Subcutaneous abdominal adipose tissue (tissue), 5 donors: Measurements from ENCODE around the gene SPECC1L.
A peak's percentile ranks its signal among the peaks of the same experiment; 100 is the strongest.

ENCODE experiments used
- H3K27ac ChIP-seq: one replicate; pipeline ENCODE4 v1.7.0; 2013; ENCODE audit warnings: low read depth, mild to moderate bottlenecking, inconsistent platforms, low read length, moderate library complexity
- H3K27me3 ChIP-seq, 5 donors: one replicate each; pipeline ENCODE4 v1.7.0; 2013; ENCODE audit warnings: low read length in 5 of 5, inconsistent platforms in 1 of 5; ENCODE audit not compliant: control insufficient read depth in 5 of 5, insufficient read depth in 4 of 5
- H3K36me3 ChIP-seq, 5 donors: one replicate each; pipeline ENCODE4 v1.7.0; 2013; ENCODE audit warnings: low read length in 5 of 5; ENCODE audit not compliant: control insufficient read depth in 5 of 5, insufficient read depth in 5 of 5
- H3K4me1 ChIP-seq, 5 donors: one replicate each; pipeline ENCODE4 v1.7.0; 2013; ENCODE audit warnings: low read length in 5 of 5, mild to moderate bottlenecking in 3 of 5, moderate library complexity in 1 of 5; ENCODE audit not compliant: control insufficient read depth in 5 of 5, insufficient read depth in 5 of 5
- H3K4me3 ChIP-seq, 5 donors: one replicate each; pipeline ENCODE4 v1.7.0; 2013; ENCODE audit warnings: low read length in 5 of 5, low read depth in 1 of 5
- H3K9ac ChIP-seq, 5 donors: one replicate each; pipeline ENCODE4 v1.7.0; 2013; ENCODE audit warnings: low read length in 5 of 5, mild to moderate bottlenecking in 4 of 5, moderate library complexity in 3 of 5
- H3K9me3 ChIP-seq, 5 donors: one replicate each; pipeline ENCODE4 v1.7.0; 2013; ENCODE audit warnings: low read length in 5 of 5; ENCODE audit not compliant: control insufficient read depth in 5 of 5
- donor health status: healthy.
- donor health status: healthy.
- donor health status: healthy.
- donor health status: healthy.
- donor health status: healthy.

SPECC1L gene

GRCh38 chr22:24350627-24351026 is 80.0 kb downstream of the SPECC1L start:
- Histone ChIP-seq H3K27ac (no peak overlapping the region), H3K9me3 (peaks cover 0 to 5% (median 2%) of the 10 kb centered on the region in 5 donors), H3K27me3 (no peaks in the 10 kb centered on the region), H3K4me1 (no peaks in the 10 kb centered on the region), H3K4me3 (no peak overlapping the region), H3K36me3 (peaks cover 28 to 86% (median 54%) of the 10 kb centered on the region in 5 donors), H3K9ac (no peak overlapping the region)

GRCh38 chr22:24353121-24353520 is 82.5 kb downstream of the SPECC1L start:
- peaks cover 0 to 5% (median 2%) of the 10 kb centered on the region in 5 donors for H3K9me3 ChIP-seq
- H3K4me1 ChIP-seq = no peaks in the 10 kb centered on the region
- H3K4me3 ChIP-seq = no peak overlapping the region
- peaks cover 23 to 66% (median 44%) of the 10 kb centered on the region in 5 donors for H3K36me3 ChIP-seq
- no peak overlapping the region for H3K9ac ChIP-seq
- no peak overlapping the region for H3K27ac ChIP-seq
- H3K27me3 ChIP-seq = no peaks in the 10 kb centered on the region

GRCh38 chr22:24355574-24355973 is 84.9 kb downstream of the SPECC1L start:
- Histone ChIP-seq H3K27me3 (no peaks in the 10 kb centered on the region), H3K4me1 (peaks cover 0 to 7% (median 0%) of the 10 kb centered on the region in 5 donors), H3K36me3 (peaks cover 12 to 56% (median 31%) of the 10 kb centered on the region in 5 donors), H3K4me3 (no peak overlapping the region), H3K9me3 (peaks cover 0 to 5% (median 2%) of the 10 kb centered on the region in 5 donors), H3K27ac (no peak overlapping the region), H3K9ac (no peak overlapping the region)

- H3K9ac ChIP-seq = no peak overlapping the region
- peaks cover 12 to 50% (median 21%) of the 10 kb centered on the region in 5 donors for H3K36me3 ChIP-seq
- no peaks in the 10 kb centered on the region for H3K27me3 ChIP-seq
- no peak overlapping the region for H3K4me3 ChIP-seq
- H3K9me3 ChIP-seq = peaks cover 0 to 5% (median 2%) of the 10 kb centered on the region in 5 donors
- H3K27ac ChIP-seq = no peak overlapping the region
- H3K4me1 ChIP-seq = peaks cover 0 to 7% (median 0%) of the 10 kb centered on the region in 5 donors
Measured at GRCh38 chr22:24357547-24357946, 86.9 kb downstream of the SPECC1L start.

GRCh38 chr22:24358105-24358836 is 87.6 kb downstream of the SPECC1L start:
- peaks cover 0 to 7% (median 0%) of the 10 kb centered on the region in 5 donors for H3K4me1 ChIP-seq
- H3K27ac ChIP-seq = no peak overlapping the region
- H3K36me3 ChIP-seq = peaks cover 11 to 58% (median 25%) of the 10 kb centered on the region in 5 donors
- no peaks in the 10 kb centered on the region for H3K27me3 ChIP-seq
- peaks cover 0 to 5% (median 2%) of the 10 kb centered on the region in 5 donors for H3K9me3 ChIP-seq
- no peak overlapping the region for H3K9ac ChIP-seq
- no peak overlapping the region for H3K4me3 ChIP-seq

GRCh38 chr22:24359452-24360120 is 89.0 kb downstream of the SPECC1L start:
- H3K36me3 ChIP-seq = peaks cover 12 to 51% (median 21%) of the 10 kb centered on the region in 5 donors
- no peak overlapping the region for H3K27ac ChIP-seq
- no peaks in the 10 kb centered on the region for H3K27me3 ChIP-seq
- peaks cover 0 to 7% (median 5%) of the 10 kb centered on the region in 5 donors for H3K4me1 ChIP-seq
- no peak overlapping the region for H3K4me3 ChIP-seq
- peak overlapping the region in 1 of 5 donors; percentile 1 for H3K9ac ChIP-seq
- H3K9me3 ChIP-seq = no peaks in the 10 kb centered on the region

DNA sequence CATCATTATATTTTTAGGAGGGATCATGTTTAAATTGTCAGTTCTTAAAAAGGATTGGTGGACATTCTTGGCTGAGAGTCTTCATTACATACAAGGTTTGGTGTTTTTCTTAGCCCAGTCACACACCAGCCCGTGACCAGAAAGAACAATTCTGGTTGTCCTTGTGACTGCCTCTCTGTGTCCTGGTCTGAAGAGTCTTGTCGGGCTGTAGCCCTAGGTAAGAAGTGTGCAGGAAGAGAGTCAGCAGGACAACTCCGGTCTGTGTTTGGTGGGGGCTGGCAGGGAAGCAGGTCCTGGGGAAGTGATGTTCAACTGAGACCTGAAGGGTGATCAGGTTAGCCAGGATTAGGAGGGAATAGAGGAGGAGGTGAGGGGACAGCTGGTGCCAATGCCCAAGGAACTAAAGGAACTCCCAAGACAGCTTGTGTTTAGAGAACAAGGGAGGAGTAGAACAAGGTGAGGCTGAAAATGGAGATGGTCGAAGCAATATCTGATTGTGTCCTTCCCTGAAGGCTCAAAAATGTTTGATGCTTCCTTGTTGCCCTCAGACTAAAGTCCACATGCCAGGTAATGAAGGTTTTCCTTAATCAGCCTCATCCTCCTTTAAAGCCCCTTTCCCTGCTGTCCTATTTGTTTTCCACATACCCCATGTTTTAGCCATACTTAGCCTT is 91.5 kb downstream of the SPECC1L start:
- Histone ChIP-seq H3K9ac (no peak overlapping the region), H3K9me3 (no peaks in the 10 kb centered on the region), H3K27ac (no peak overlapping the region), H3K4me3 (no peak overlapping the region), H3K4me1 (peaks cover 0 to 7% (median 5%) of the 10 kb centered on the region in 5 donors), H3K27me3 (no peaks in the 10 kb centered on the region), H3K36me3 (peaks cover 7 to 56% (median 29%) of the 10 kb centered on the region in 5 donors)

- Histone ChIP-seq H3K27me3 (no peaks in the 10 kb centered on the region), H3K9me3 (no peaks in the 10 kb centered on the region), H3K4me3 (no peak overlapping the region), H3K4me1 (peaks cover 0 to 15% (median 7%) of the 10 kb centered on the region in 5 donors), H3K9ac (no peak overlapping the region), H3K27ac (no peak overlapping the region), H3K36me3 (peaks cover 11 to 60% (median 31%) of the 10 kb centered on the region in 5 donors)
Measured at GRCh38 chr22:24363243-24363642, 92.6 kb downstream of the SPECC1L start.

- Histone ChIP-seq H3K36me3 (peaks cover 30 to 75% (median 44%) of the 10 kb centered on the region in 5 donors), H3K9me3 (no peaks in the 10 kb centered on the region), H3K27me3 (no peaks in the 10 kb centered on the region), H3K9ac (no peak overlapping the region), H3K27ac (no peak overlapping the region), H3K4me1 (peaks cover 0 to 23% (median 0%) of the 10 kb centered on the region in 5 donors), H3K4me3 (no peak overlapping the region)
Measured at GRCh38 chr22:24366701-24367100, 96.1 kb downstream of the SPECC1L start.
